Keratinocyte (primary cell): Measurements from ENCODE around the gene HCRTR1.

ENCODE experiments used
- CTCF ChIP-seq, 3 experiments: IDR thresholded peaks in 1 of 3; conservative IDR thresholded peaks in 1 of 3; optimal IDR thresholded peaks in 1 of 3; 2 replicates in 2 of 3; 3 replicates in 1 of 3; pipeline versions ENCODE3 to v1.5.1; 2011; ENCODE audit warnings: low read length in 3 of 3, mild to moderate bottlenecking in 3 of 3, moderate library complexity in 2 of 3, control low read depth in 1 of 3, inconsistent platforms in 1 of 3; ENCODE audit not compliant: insufficient read depth in 2 of 3; ENCODE audit errors: extremely low read depth in 1 of 3
- EZH2 ChIP-seq: IDR thresholded peaks from one replicate; pipeline ENCODE4 v1.6.1; 2012; ENCODE audit warnings: inconsistent platforms, mild to moderate bottlenecking, low read length, moderate library complexity

GRCh38 chr1:31575369-31576140, 41.9 kb upstream of the HCRTR1 start:
- no peak for TF ChIP-seq CTCF (optimal IDR thresholded peaks at IDR 0.05 in 1 of 3, IDR thresholded peaks at IDR 0.05 in 1 of 3, conservative IDR thresholded peaks at IDR 0.05 in 1 of 3; ENCODE audit: extremely low read depth in 1 of 3, insufficient read depth in 2 of 3, low read length in 3 of 3)
- no peak for TF ChIP-seq EZH2
